ENCODE results near the gene NLRP14. TPM values are rescaled to one million over a fixed set of nuclear protein-coding genes. Genes with fewer than 3 reads are reported as not detected.

Gene NLRP14
- total and polyA plus RNA-seq, 4 experiments from 2014 or later, result not detected

DNA sequence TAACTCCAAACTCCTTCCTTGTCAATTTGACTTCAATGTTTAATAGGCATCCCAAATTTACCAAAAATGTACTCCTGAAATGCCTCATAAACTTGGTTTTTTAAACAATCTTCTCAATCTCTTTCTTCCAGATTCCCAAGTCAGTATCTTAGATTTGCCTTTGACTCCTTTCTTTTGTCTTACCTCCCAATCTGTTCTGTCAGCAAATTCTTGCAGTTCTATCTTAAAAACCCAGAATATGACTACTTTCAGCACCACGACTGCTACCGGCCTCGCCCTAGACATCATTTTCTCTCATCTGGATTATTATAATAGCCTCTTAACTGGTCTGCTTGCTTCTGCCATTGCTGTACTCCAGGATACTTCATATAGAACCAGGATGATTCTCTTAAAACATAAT is 7.9 kb downstream of the NLRP14 start:
- CTCF ChIA-PET (ENCODE audit: partially characterized antibody), result no interaction called here
- peaks cover 3% of the 10 kb centered on the region in 2 donors for H3K27me3 Mint-ChIP-seq
- no peaks in the 10 kb centered on the region for H3K9me3 Mint-ChIP-seq

GRCh38 chr11:7030836-7031235 is 10.6 kb downstream of the NLRP14 start:
- H3K4me3 ChIP-seq (ENCODE audit: low read length in 2 of 2), result no peak overlapping the region
- H3K27me3 ChIP-seq (ENCODE audit: insufficient read depth, low read length), result peaks cover 4% of the 10 kb centered on the region
- H3K27ac ChIP-seq (ENCODE audit: low read depth, low read length), result no peak overlapping the region
- DNase-seq, result no peak
- intact Hi-C loops (cut with micrococcal nuclease), result no loop called here
- Mint-ChIP-seq H3K27me3 (peaks cover 3 to 6% of the 10 kb centered on the region in 2 donors), H3K4me3 (no peak overlapping the region), H3K36me3 (no peaks in the 10 kb centered on the region), H3K9me3 (no peaks in the 10 kb centered on the region), H3K4me1 (no peaks in the 10 kb centered on the region), H3K27ac (no peak overlapping the region)
- POLR2A ChIA-PET (ENCODE audit: partially characterized antibody), result no interaction called here
- no peaks in the 10 kb centered on the region for H3K4me1 ChIP-seq (ENCODE audit: insufficient read depth, low read length)
- H3K9me3 ChIP-seq (ENCODE audit: control insufficient read depth in 1 of 2, low read length in 2 of 2), result no peaks in the 10 kb centered on the region
- CTCF ChIA-PET (ENCODE audit: partially characterized antibody), result no interaction called here
- no peaks in the 10 kb centered on the region for H3K36me3 ChIP-seq (ENCODE audit: insufficient read depth, low read length)

More for the DNA sequence above, 7.9 kb downstream of the NLRP14 start:
- Histone ChIP-seq H3K27ac (ENCODE audit: low read depth, low read length) (no peak overlapping the region), H3K4me3 (ENCODE audit: low read length in 2 of 2) (no peak overlapping the region), H3K36me3 (ENCODE audit: insufficient read depth, low read length) (no peaks in the 10 kb centered on the region), H3K27me3 (ENCODE audit: insufficient read depth, low read length) (no peaks in the 10 kb centered on the region), H3K4me1 (ENCODE audit: insufficient read depth, low read length) (no peaks in the 10 kb centered on the region), H3K9me3 (ENCODE audit: control insufficient read depth in 1 of 2, low read length in 2 of 2) (no peaks in the 10 kb centered on the region)
- intact Hi-C loops (cut with micrococcal nuclease), result no loop called here
- DNase-seq, result no peak
- Mint-ChIP-seq H3K36me3 (no peaks in the 10 kb centered on the region), H3K27ac (no peak overlapping the region), H3K4me3 (no peak overlapping the region), H3K4me1 (no peaks in the 10 kb centered on the region)
- POLR2A ChIA-PET (ENCODE audit: partially characterized antibody), result no interaction called here

DNA sequence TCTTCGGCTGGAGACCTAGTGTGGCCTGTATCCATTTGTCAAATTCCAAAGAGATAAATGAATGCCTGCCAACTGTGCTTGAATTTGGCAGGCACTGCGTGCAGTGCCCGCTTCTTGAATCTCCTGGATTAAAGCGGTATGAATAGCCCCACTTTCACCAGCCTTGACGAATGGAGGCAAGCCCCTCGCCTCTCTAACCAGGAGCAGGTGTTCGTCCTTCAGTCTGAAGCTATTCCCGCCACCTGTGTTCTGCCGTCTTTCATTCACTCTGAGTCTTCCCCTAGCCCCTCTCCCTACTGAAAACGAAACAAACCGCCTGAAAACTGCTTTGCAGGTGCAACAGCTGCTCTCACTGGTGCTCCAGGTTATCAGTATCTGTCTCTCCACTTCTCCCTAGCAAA is 11.2 kb downstream of the NLRP14 start:
- Mint-ChIP-seq H3K27ac (no peak overlapping the region), H3K4me3 (no peak overlapping the region), H3K36me3 (no peaks in the 10 kb centered on the region), H3K4me1 (no peaks in the 10 kb centered on the region), H3K9me3 (no peaks in the 10 kb centered on the region), H3K27me3 (peaks cover 3 to 6% of the 10 kb centered on the region in 2 donors)
- Histone ChIP-seq H3K9me3 (ENCODE audit: control insufficient read depth in 1 of 2, low read length in 2 of 2) (no peaks in the 10 kb centered on the region), H3K36me3 (ENCODE audit: insufficient read depth, low read length) (no peaks in the 10 kb centered on the region), H3K27me3 (ENCODE audit: insufficient read depth, low read length) (peaks cover 4% of the 10 kb centered on the region), H3K27ac (ENCODE audit: low read depth, low read length) (no peak overlapping the region), H3K4me1 (ENCODE audit: insufficient read depth, low read length) (no peaks in the 10 kb centered on the region), H3K4me3 (ENCODE audit: low read length in 2 of 2) (no peak overlapping the region)
- no peak for DNase-seq
- ChIA-PET CTCF (ENCODE audit: partially characterized antibody) (no interaction called here), POLR2A (ENCODE audit: partially characterized antibody) (no interaction called here)
- intact Hi-C loops (cut with micrococcal nuclease), result no loop called here

DNA sequence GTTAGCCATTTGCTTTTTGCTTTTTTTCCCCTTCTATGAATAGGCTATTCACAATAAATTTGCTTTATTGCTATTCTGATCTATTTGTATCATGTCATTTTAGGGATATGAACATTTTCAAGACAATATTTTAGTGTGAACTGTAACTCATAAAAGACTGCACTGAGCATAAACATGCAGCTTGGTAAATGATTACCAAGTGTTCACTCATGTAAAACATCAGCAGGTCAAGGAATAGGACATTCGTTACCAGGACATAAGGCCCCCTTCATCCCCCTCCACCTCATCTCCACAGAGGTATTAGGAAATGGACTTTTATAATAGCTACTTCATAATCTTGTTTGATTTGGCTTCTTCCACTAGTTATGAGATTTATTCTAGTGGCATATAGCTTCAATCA is 12.4 kb downstream of the NLRP14 start:
- Mint-ChIP-seq H3K27ac (no peak overlapping the region), H3K36me3 (no peaks in the 10 kb centered on the region), H3K4me1 (no peaks in the 10 kb centered on the region), H3K4me3 (no peak overlapping the region), H3K27me3 (peaks cover 3 to 6% of the 10 kb centered on the region in 2 donors), H3K9me3 (no peaks in the 10 kb centered on the region)
- Histone ChIP-seq H3K36me3 (ENCODE audit: insufficient read depth, low read length) (no peaks in the 10 kb centered on the region), H3K9me3 (ENCODE audit: control insufficient read depth in 1 of 2, low read length in 2 of 2) (no peaks in the 10 kb centered on the region), H3K4me1 (ENCODE audit: insufficient read depth, low read length) (no peaks in the 10 kb centered on the region), H3K27ac (ENCODE audit: low read depth, low read length) (no peak overlapping the region), H3K4me3 (ENCODE audit: low read length in 2 of 2) (no peak overlapping the region), H3K27me3 (ENCODE audit: insufficient read depth, low read length) (peaks cover 4% of the 10 kb centered on the region)
- intact Hi-C loops (cut with micrococcal nuclease), result no loop called here
- no peak for DNase-seq
- POLR2A ChIA-PET (ENCODE audit: partially characterized antibody), result no interaction called here
- CTCF ChIA-PET (ENCODE audit: partially characterized antibody), result no interaction called here

DNA sequence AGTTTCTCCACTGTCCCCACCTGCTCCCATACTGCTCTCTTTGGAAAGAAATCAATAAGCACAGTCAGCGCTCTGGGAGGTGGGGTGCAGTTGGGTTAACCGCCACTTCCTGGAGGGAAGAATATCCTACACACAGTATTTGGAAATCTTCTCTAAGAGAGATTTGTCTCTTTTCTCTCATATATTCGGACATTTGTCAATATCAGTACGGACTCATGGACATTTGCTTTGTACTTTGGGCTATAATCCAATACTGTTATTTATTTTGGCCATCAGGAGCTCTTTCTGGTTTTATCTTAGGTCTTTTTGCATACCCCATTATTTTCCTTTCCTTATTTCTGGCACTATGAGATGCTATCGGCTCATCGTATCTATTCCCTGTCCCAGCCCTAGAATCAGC is 13.7 kb downstream of the NLRP14 start:
- DNase-seq, result no peak
- H3K4me1 ChIP-seq (ENCODE audit: insufficient read depth, low read length), result no peaks in the 10 kb centered on the region
- no peaks in the 10 kb centered on the region for H3K36me3 Mint-ChIP-seq
- no peak overlapping the region for H3K4me3 Mint-ChIP-seq
- H3K27ac ChIP-seq (ENCODE audit: low read depth, low read length), result no peak overlapping the region
- peaks cover 4% of the 10 kb centered on the region for H3K27me3 ChIP-seq (ENCODE audit: insufficient read depth, low read length)
- POLR2A ChIA-PET (ENCODE audit: partially characterized antibody), result no interaction called here
- no peaks in the 10 kb centered on the region for H3K9me3 Mint-ChIP-seq
- H3K4me1 Mint-ChIP-seq, result no peaks in the 10 kb centered on the region
- H3K9me3 ChIP-seq (ENCODE audit: control insufficient read depth in 1 of 2, low read length in 2 of 2), result no peaks in the 10 kb centered on the region
- CTCF ChIA-PET (ENCODE audit: partially characterized antibody), result no interaction called here
- intact Hi-C loops (cut with micrococcal nuclease), result no loop called here
- no peak overlapping the region for H3K4me3 ChIP-seq (ENCODE audit: low read length in 2 of 2)
- H3K27me3 Mint-ChIP-seq, result peaks cover 3 to 6% of the 10 kb centered on the region in 2 donors
- no peak overlapping the region for H3K27ac Mint-ChIP-seq
- no peaks in the 10 kb centered on the region for H3K36me3 ChIP-seq (ENCODE audit: insufficient read depth, low read length)

DNA sequence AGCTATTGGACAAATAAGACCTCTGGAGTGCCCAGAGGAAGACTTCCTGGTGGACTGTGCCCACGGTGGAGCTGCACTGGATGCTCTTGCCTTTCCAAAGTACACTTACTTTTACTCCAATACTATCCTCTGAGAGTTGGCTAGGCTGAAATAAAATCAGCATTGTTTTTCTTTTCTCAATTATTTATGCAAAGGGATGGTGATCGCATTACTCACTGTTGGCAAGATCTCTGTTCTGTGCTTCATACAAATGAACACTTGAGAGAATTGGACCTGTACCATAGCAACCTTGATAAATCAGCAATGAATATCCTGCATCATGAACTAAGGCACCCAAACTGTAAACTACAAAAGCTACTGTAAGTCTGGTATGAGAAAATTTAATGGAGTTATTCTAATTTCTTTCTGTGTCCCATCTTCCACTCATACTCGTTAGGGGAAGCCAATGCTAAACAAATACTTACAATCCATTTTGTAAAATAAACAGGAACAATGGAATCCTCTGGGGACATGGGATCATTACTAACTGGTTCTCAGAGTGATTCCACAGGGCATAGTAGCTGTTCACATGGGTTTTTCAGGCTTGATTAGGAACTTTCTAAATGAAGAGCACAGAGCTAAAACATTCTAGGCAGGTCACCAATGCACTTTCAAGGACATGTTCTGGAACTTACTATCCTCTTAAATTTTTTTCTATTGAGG is 26.3 kb downstream of the NLRP14 start:
- Mint-ChIP-seq H3K27me3 (peaks cover 4 to 6% of the 10 kb centered on the region in 2 donors), H3K4me1 (no peaks in the 10 kb centered on the region), H3K4me3 (no peak overlapping the region), H3K9me3 (no peaks in the 10 kb centered on the region), H3K36me3 (no peaks in the 10 kb centered on the region), H3K27ac (no peak overlapping the region)
- Histone ChIP-seq H3K4me3 (ENCODE audit: low read length in 2 of 2) (no peak overlapping the region), H3K27ac (ENCODE audit: low read depth, low read length) (no peak overlapping the region), H3K9me3 (ENCODE audit: control insufficient read depth in 1 of 2, low read length in 2 of 2) (no peaks in the 10 kb centered on the region), H3K4me1 (ENCODE audit: insufficient read depth, low read length) (no peaks in the 10 kb centered on the region), H3K27me3 (ENCODE audit: insufficient read depth, low read length) (no peaks in the 10 kb centered on the region), H3K36me3 (ENCODE audit: insufficient read depth, low read length) (no peaks in the 10 kb centered on the region)
- DNase-seq, result no peak
- ChIA-PET POLR2A (ENCODE audit: partially characterized antibody) (no interaction called here), CTCF (ENCODE audit: partially characterized antibody) (no interaction called here)
- intact Hi-C loops (cut with micrococcal nuclease), result no loop called here

- CTCF ChIA-PET (ENCODE audit: partially characterized antibody), result no interaction called here
- no peak for DNase-seq
- H3K9me3 Mint-ChIP-seq, result no peaks in the 10 kb centered on the region
- intact Hi-C loops (cut with micrococcal nuclease), result no loop called here
- no peak overlapping the region for H3K27ac Mint-ChIP-seq
- H3K9me3 ChIP-seq (ENCODE audit: control insufficient read depth in 1 of 2, low read length in 2 of 2), result no peaks in the 10 kb centered on the region
- POLR2A ChIA-PET (ENCODE audit: partially characterized antibody), result no interaction called here
- H3K27me3 ChIP-seq (ENCODE audit: insufficient read depth, low read length), result no peaks in the 10 kb centered on the region
- no peaks in the 10 kb centered on the region for H3K4me1 ChIP-seq (ENCODE audit: insufficient read depth, low read length)
- no peaks in the 10 kb centered on the region for H3K36me3 ChIP-seq (ENCODE audit: insufficient read depth, low read length)
- peaks cover 6 to 8% of the 10 kb centered on the region in 2 donors for H3K27me3 Mint-ChIP-seq
- no peak overlapping the region for H3K4me3 ChIP-seq (ENCODE audit: low read length in 2 of 2)
- H3K4me3 Mint-ChIP-seq, result no peak overlapping the region
- H3K4me1 Mint-ChIP-seq, result no peaks in the 10 kb centered on the region
- H3K36me3 Mint-ChIP-seq, result no peaks in the 10 kb centered on the region
- no peak overlapping the region for H3K27ac ChIP-seq (ENCODE audit: low read depth, low read length)
These were observed 29.9 kb downstream of the NLRP14 start for GRCh38 chr11:7050191-7050590.

Measured in CD4-positive, alpha-beta memory T cell (primary cell).